ENCODE results near the gene TARS3.

- TF ChIP-seq CTCF (IDR thresholded peaks at IDR 0.05; ENCODE audit: low read depth, low read length) (no peak), EZH2phosphoT487 (IDR thresholded peaks at IDR 0.05; ENCODE audit: low read depth) (no peak)
Measured at GRCh38 chr15:101765772-101766456, 41.6 kb upstream of the TARS3 start.

All from OCI-LY3 (cell line).